HK-2 (cell line): Measurements from ENCODE around the gene FBXL2.

Experiments used
- DNase-seq: peaks from one replicate; pipeline ENCODE4 v3.0.0-alpha.2; 2018; ENCODE audit not compliant: unreplicated experiment

Gene FBXL2

GRCh38 chr3:33277193-33277882 lies at the start of gene FBXL2:
Gene FBXL2, plus strand, starts transcription at chr3:33277442. Its CDS starts 71 bp downstream, at chr3:33277513.
- DNase-seq: peak; percentile 79

GRCh38 chr3:33229066-33229465 lies 48.2 kb upstream of the FBXL2 start:
- DNase-seq: no peak

- no peak for DNase-seq
Measured at GRCh38 chr3:33229947-33230346, 47.3 kb upstream of the FBXL2 start.

- no peak for DNase-seq
Measured at GRCh38 chr3:33231756-33232465, 45.3 kb upstream of the FBXL2 start.

GRCh38 chr3:33233884-33234283 lies 43.4 kb upstream of the FBXL2 start:
- DNase-seq: no peak

GRCh38 chr3:33236005-33236404 lies 41.2 kb upstream of the FBXL2 start:
- DNase-seq: no peak

- no peak for DNase-seq
Measured at GRCh38 chr3:33237439-33237838, 39.8 kb upstream of the FBXL2 start.

- no peak for DNase-seq
Measured at GRCh38 chr3:33238923-33239322, 38.3 kb upstream of the FBXL2 start.

GRCh38 chr3:33240261-33240660 lies 37.0 kb upstream of the FBXL2 start:
- DNase-seq: no peak

GRCh38 chr3:33246786-33247185 lies 30.5 kb upstream of the FBXL2 start:
- no peak for DNase-seq

- DNase-seq: no peak
Measured at GRCh38 chr3:33250712-33251111, 26.5 kb upstream of the FBXL2 start.

GRCh38 chr3:33256249-33256648 lies 21.0 kb upstream of the FBXL2 start:
- DNase-seq: no peak

- DNase-seq: no peak
Measured at GRCh38 chr3:33260104-33260503, 17.1 kb upstream of the FBXL2 start.

- DNase-seq: no peak
Measured at GRCh38 chr3:33269385-33269784, 7.9 kb upstream of the FBXL2 start.

GRCh38 chr3:33271324-33271723 lies 5.9 kb upstream of the FBXL2 start:
- no peak for DNase-seq

GRCh38 chr3:33273628-33274027 lies 3.6 kb upstream of the FBXL2 start:
- no peak for DNase-seq

GRCh38 chr3:33278163-33278562 lies 921 bp downstream of the FBXL2 start:
- peak; percentile 2 for DNase-seq

- no peak for DNase-seq
Measured at GRCh38 chr3:33287672-33288282, 10.5 kb downstream of the FBXL2 start.

- DNase-seq: peak; percentile 4
Measured at GRCh38 chr3:33299395-33300081, 22.3 kb downstream of the FBXL2 start.

- no peak for DNase-seq
Measured at GRCh38 chr3:33312361-33312760, 35.1 kb downstream of the FBXL2 start.

GRCh38 chr3:33313331-33313730 lies 36.1 kb downstream of the FBXL2 start:
- peak; percentile 2 for DNase-seq

- DNase-seq: no peak
Measured at GRCh38 chr3:33314993-33315392, 37.8 kb downstream of the FBXL2 start.
